ENCODE data around the gene WFS1.

- TF ChIP-seq POLR2AphosphoS5 (IDR thresholded peaks at IDR 0.05): no peak
- no peak for TF ChIP-seq CTCF (IDR thresholded peaks at IDR 0.05)
- no peak for TF ChIP-seq POLR2A (IDR thresholded peaks at IDR 0.05)
These were observed 7.5 kb upstream of the WFS1 start for GRCh38 chr4:6262176-6262575.
